HEK293 (cell line): ENCODE data around the gene OR10AD1.

ENCODE experiments used
- GFI1B ChIP-seq: fragments of 450-650 bp; formaldehyde crosslinking; IDR thresholded peaks from 2 replicates; pipeline ENCODE4 v1.5.1; 2016; ENCODE audit warnings: missing biosample characterization, missing genetic modification characterization
- HOXD13 ChIP-seq: sonication (generic); formaldehyde crosslinking; IDR thresholded peaks from 2 replicates; pipeline ENCODE4 v1.8.0; 2022; ENCODE audit warnings: missing genetic modification reagents, borderline replicate concordance
- KLF1 ChIP-seq: fragments of 450-650 bp; formaldehyde crosslinking; IDR thresholded peaks from 2 replicates; pipeline ENCODE4 v1.5.1; 2016; ENCODE audit warnings: missing biosample characterization, missing genetic modification characterization
- KLF10 ChIP-seq: fragments of 450-650 bp; IDR thresholded peaks from 2 replicates; pipeline ENCODE4 v1.5.1; 2018; ENCODE audit warnings: missing biosample characterization, mild to moderate bottlenecking, missing genetic modification characterization
- KLF8 ChIP-seq: fragments of 450-650 bp; formaldehyde crosslinking; IDR thresholded peaks from 2 replicates; pipeline ENCODE4 v1.5.1; 2016; ENCODE audit warnings: missing biosample characterization, missing genetic modification characterization
- KLF9 ChIP-seq: fragments of 450-650 bp; formaldehyde crosslinking; IDR thresholded peaks from 2 replicates; pipeline ENCODE4 v1.5.1; 2016; ENCODE audit warnings: missing biosample characterization, missing genetic modification characterization, low read depth
- MEIS1 ChIP-seq: sonication (generic); formaldehyde crosslinking; IDR thresholded peaks from 2 replicates; pipeline ENCODE4 v1.8.1; 2022; ENCODE audit warnings: missing genetic modification reagents, mild to moderate bottlenecking, borderline replicate concordance
- OVOL3 ChIP-seq: fragments of 450-650 bp; formaldehyde crosslinking; IDR thresholded peaks from 2 replicates; pipeline ENCODE4 v1.5.1; 2016; ENCODE audit warnings: missing biosample characterization, missing genetic modification characterization
- WT1 ChIP-seq: fragments of 450-650 bp; formaldehyde crosslinking; IDR thresholded peaks from 2 replicates; pipeline ENCODE4 v1.5.1; 2016; ENCODE audit warnings: missing biosample characterization, missing genetic modification characterization
- ZNF16 ChIP-seq: fragments of 450-650 bp; formaldehyde crosslinking; IDR thresholded peaks from 2 replicates; pipeline ENCODE4 v1.5.1; 2016; ENCODE audit warnings: low read depth, missing biosample characterization, missing genetic modification characterization
- ZNF366 ChIP-seq: fragments of 450-650 bp; formaldehyde crosslinking; conservative IDR thresholded peaks from 2 replicates; pipeline ENCODE4 v1.5.1; 2016; ENCODE audit warnings: missing biosample characterization, missing genetic modification characterization
- ZNF510 ChIP-seq: fragments of 450-650 bp; formaldehyde crosslinking; IDR thresholded peaks from 2 replicates; pipeline ENCODE4 v1.5.1; 2018; ENCODE audit warnings: mild to moderate bottlenecking, missing genetic modification characterization, missing biosample characterization; ENCODE audit not compliant: insufficient replicate concordance
- ZNF544 ChIP-seq: fragments of 450-650 bp; formaldehyde crosslinking; IDR thresholded peaks from 2 replicates; pipeline ENCODE4 v1.5.0; 2017; ENCODE audit warnings: missing biosample characterization, missing genetic modification characterization
- ZNF561 ChIP-seq: fragments of 450-650 bp; IDR thresholded peaks from 2 replicates; pipeline ENCODE4 v1.5.1; 2018; ENCODE audit warnings: missing biosample characterization, missing genetic modification characterization, borderline replicate concordance
- ZNF623 ChIP-seq: fragments of 450-650 bp; formaldehyde crosslinking; IDR thresholded peaks from 2 replicates; pipeline ENCODE4 v1.5.1; 2016; ENCODE audit warnings: missing biosample characterization, missing genetic modification characterization
- ZNF768 ChIP-seq: fragments of 450-650 bp; formaldehyde crosslinking; IDR thresholded peaks from 2 replicates; pipeline ENCODE4 v1.5.1; 2018; ENCODE audit warnings: missing biosample characterization, mild to moderate bottlenecking, missing genetic modification characterization
- ZNF830 ChIP-seq: fragments of 450-650 bp; IDR thresholded peaks from 2 replicates; pipeline ENCODE4 v1.5.0; 2018; ENCODE audit warnings: missing biosample characterization, missing genetic modification characterization, low read depth, mild to moderate bottlenecking, moderate library complexity
- ZNF837 ChIP-seq: fragments of 450-650 bp; formaldehyde crosslinking; IDR thresholded peaks from 2 replicates; pipeline ENCODE4 v1.5.1; 2016; ENCODE audit warnings: missing biosample characterization, missing genetic modification characterization
- ZSCAN23 ChIP-seq: fragments of 450-650 bp; formaldehyde crosslinking; IDR thresholded peaks from 2 replicates; pipeline ENCODE4 v1.5.1; 2016; ENCODE audit warnings: missing biosample characterization, missing genetic modification characterization
- TF ChIP-seq, protein P1 (sequence below): fragments of 450-650 bp; formaldehyde crosslinking; IDR thresholded peaks from 2 replicates; pipeline ENCODE4; 2016; ENCODE audit warnings: missing biosample characterization, missing genetic modification characterization
- TF ChIP-seq, protein P2 (sequence below): fragments of 450-650 bp; IDR thresholded peaks from 2 replicates; pipeline ENCODE4 v1.5.1; 2018; ENCODE audit warnings: missing biosample characterization, missing genetic modification characterization
- TF ChIP-seq, protein P3 (sequence below): fragments of 450-650 bp; formaldehyde crosslinking; IDR thresholded peaks from 2 replicates; pipeline ENCODE4 v1.5.1; 2016; ENCODE audit warnings: missing biosample characterization, missing genetic modification characterization, borderline replicate concordance
- TF ChIP-seq, protein P4 (sequence below): fragments of 450-650 bp; formaldehyde crosslinking; IDR thresholded peaks from 2 replicates; pipeline ENCODE4 v1.5.1; 2016; ENCODE audit warnings: missing biosample characterization, missing genetic modification characterization
- TF ChIP-seq, protein P5 (sequence below): fragments of 450-650 bp; formaldehyde crosslinking; IDR thresholded peaks from 2 replicates; pipeline ENCODE4 v1.5.1; 2016; ENCODE audit warnings: missing biosample characterization, missing genetic modification characterization

The OR10AD1 gene

DNA sequence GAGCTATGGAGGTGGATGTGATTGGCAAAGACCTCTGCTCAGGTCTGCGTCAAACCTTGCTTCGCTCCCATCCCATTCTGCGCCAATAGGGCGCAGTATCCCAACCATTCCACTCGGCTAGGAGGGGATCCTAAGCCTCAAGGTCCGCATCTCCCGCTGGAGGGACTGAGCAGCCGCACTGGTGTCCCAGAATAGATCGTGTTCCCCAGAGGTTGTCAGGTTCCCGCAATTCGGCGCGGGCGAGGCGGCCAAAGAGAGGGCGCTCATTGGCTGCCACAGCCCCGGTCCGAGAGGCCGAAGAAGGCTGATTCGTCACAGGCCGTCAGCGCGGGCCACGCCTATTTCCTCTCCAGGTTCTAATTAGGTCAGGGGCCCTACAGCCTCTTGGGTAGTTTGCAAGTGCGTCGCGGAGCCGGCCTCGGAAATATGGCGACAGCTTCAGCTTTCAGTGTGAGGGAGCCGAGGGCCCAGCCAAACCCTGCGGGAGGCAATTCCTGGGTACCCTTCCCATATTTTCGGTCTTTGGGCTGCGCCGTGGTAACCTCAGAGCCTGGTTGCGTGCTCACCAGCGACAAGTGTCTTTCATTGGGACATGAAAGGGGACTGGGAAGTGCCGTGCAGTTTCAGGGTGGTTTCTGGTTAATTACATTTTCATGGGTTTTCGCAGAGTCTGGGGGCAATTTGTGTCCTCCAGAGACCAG lies 5.0 kb downstream of the OR10AD1 start (continued):
- TF ChIP-seq ZNF830 (no peak), ZNF544 (tag by site-specific recombination) (no peak), ZNF623 (tag by site-specific recombination) (no peak), KLF8 (peak; percentile 21; the same call in 1 of the 2 replicates), ZNF561 (tag by site-specific recombination) (no peak; the same call in 1 of the 2 replicates), KLF9 (tag by site-specific recombination) (no peak; the same call in none of the 2 replicates), WT1 (tag by site-specific recombination) (0 out of 2 replicates have a peak, but pooled peaks have one; percentile 12), ZSCAN23 (tag by site-specific recombination) (no peak), ZNF768 (tag by site-specific recombination) (no peak), GFI1B (tag by site-specific recombination) (no peak), ZNF16 (tag by site-specific recombination) (no peak), KLF10 (tag by site-specific recombination) (peak; percentile 68; the same call in 1 of the 2 replicates), OVOL3 (tag by site-specific recombination) (0 out of 2 replicates have a peak, but pooled peaks have one; percentile 14), MEIS1 (CRISPR knock-in tag) (no peak), HOXD13 (CRISPR knock-in tag) (no peak), KLF1 (no peak), ZNF510 (tag by site-specific recombination) (no peak), ZNF837 (no peak), ZNF366 (tag by site-specific recombination) (peak; percentile 53)
- TF ChIP-seq, protein P1, sequence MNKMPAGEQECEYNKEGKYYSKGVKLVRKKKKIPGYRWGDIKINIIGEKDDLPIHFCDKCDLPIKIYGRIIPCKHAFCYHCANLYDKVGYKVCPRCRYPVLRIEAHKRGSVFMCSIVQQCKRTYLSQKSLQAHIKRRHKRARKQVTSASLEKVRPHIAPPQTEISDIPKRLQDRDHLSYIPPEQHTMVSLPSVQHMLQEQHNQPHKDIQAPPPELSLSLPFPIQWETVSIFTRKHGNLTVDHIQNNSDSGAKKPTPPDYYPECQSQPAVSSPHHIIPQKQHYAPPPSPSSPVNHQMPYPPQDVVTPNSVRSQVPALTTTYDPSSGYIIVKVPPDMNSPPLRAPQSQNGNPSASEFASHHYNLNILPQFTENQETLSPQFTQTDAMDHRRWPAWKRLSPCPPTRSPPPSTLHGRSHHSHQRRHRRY (tag by site-specific recombination), result no peak
- TF ChIP-seq, protein P2, sequence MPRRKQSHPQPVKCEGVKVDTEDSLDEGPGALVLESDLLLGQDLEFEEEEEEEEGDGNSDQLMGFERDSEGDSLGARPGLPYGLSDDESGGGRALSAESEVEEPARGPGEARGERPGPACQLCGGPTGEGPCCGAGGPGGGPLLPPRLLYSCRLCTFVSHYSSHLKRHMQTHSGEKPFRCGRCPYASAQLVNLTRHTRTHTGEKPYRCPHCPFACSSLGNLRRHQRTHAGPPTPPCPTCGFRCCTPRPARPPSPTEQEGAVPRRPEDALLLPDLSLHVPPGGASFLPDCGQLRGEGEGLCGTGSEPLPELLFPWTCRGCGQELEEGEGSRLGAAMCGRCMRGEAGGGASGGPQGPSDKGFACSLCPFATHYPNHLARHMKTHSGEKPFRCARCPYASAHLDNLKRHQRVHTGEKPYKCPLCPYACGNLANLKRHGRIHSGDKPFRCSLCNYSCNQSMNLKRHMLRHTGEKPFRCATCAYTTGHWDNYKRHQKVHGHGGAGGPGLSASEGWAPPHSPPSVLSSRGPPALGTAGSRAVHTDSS (tag by site-specific recombination), result no peak
- TF ChIP-seq, protein P3, sequence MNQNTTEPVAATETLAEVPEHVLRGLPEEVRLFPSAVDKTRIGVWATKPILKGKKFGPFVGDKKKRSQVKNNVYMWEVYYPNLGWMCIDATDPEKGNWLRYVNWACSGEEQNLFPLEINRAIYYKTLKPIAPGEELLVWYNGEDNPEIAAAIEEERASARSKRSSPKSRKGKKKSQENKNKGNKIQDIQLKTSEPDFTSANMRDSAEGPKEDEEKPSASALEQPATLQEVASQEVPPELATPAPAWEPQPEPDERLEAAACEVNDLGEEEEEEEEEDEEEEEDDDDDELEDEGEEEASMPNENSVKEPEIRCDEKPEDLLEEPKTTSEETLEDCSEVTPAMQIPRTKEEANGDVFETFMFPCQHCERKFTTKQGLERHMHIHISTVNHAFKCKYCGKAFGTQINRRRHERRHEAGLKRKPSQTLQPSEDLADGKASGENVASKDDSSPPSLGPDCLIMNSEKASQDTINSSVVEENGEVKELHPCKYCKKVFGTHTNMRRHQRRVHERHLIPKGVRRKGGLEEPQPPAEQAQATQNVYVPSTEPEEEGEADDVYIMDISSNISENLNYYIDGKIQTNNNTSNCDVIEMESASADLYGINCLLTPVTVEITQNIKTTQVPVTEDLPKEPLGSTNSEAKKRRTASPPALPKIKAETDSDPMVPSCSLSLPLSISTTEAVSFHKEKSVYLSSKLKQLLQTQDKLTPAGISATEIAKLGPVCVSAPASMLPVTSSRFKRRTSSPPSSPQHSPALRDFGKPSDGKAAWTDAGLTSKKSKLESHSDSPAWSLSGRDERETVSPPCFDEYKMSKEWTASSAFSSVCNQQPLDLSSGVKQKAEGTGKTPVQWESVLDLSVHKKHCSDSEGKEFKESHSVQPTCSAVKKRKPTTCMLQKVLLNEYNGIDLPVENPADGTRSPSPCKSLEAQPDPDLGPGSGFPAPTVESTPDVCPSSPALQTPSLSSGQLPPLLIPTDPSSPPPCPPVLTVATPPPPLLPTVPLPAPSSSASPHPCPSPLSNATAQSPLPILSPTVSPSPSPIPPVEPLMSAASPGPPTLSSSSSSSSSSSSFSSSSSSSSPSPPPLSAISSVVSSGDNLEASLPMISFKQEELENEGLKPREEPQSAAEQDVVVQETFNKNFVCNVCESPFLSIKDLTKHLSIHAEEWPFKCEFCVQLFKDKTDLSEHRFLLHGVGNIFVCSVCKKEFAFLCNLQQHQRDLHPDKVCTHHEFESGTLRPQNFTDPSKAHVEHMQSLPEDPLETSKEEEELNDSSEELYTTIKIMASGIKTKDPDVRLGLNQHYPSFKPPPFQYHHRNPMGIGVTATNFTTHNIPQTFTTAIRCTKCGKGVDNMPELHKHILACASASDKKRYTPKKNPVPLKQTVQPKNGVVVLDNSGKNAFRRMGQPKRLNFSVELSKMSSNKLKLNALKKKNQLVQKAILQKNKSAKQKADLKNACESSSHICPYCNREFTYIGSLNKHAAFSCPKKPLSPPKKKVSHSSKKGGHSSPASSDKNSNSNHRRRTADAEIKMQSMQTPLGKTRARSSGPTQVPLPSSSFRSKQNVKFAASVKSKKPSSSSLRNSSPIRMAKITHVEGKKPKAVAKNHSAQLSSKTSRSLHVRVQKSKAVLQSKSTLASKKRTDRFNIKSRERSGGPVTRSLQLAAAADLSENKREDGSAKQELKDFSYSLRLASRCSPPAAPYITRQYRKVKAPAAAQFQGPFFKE (tag by site-specific recombination), result no peak
- TF ChIP-seq, protein P4, sequence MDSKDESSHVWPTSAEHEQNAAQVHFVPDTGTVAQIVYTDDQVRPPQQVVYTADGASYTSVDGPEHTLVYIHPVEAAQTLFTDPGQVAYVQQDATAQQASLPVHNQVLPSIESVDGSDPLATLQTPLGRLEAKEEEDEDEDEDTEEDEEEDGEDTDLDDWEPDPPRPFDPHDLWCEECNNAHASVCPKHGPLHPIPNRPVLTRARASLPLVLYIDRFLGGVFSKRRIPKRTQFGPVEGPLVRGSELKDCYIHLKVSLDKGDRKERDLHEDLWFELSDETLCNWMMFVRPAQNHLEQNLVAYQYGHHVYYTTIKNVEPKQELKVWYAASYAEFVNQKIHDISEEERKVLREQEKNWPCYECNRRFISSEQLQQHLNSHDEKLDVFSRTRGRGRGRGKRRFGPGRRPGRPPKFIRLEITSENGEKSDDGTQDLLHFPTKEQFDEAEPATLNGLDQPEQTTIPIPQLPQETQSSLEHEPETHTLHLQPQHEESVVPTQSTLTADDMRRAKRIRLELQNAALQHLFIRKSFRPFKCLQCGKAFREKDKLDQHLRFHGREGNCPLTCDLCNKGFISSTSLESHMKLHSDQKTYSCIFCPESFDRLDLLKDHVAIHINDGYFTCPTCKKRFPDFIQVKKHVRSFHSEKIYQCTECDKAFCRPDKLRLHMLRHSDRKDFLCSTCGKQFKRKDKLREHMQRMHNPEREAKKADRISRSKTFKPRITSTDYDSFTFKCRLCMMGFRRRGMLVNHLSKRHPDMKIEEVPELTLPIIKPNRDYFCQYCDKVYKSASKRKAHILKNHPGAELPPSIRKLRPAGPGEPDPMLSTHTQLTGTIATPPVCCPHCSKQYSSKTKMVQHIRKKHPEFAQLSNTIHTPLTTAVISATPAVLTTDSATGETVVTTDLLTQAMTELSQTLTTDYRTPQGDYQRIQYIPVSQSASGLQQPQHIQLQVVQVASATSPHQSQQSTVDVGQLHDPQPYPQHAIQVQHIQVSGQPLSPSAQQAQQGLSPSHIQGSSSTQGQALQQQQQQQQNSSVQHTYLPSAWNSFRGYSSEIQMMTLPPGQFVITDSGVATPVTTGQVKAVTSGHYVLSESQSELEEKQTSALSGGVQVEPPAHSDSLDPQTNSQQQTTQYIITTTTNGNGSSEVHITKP (tag by site-specific recombination), result peak; percentile 87
- TF ChIP-seq, protein P5, sequence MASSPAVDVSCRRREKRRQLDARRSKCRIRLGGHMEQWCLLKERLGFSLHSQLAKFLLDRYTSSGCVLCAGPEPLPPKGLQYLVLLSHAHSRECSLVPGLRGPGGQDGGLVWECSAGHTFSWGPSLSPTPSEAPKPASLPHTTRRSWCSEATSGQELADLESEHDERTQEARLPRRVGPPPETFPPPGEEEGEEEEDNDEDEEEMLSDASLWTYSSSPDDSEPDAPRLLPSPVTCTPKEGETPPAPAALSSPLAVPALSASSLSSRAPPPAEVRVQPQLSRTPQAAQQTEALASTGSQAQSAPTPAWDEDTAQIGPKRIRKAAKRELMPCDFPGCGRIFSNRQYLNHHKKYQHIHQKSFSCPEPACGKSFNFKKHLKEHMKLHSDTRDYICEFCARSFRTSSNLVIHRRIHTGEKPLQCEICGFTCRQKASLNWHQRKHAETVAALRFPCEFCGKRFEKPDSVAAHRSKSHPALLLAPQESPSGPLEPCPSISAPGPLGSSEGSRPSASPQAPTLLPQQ, result peak; percentile 53; the same call in 1 of the 2 replicates
